Calu3 (cell line): Measurements from ENCODE around the gene AAK1. TPM values are rescaled to one million over a fixed set of nuclear protein-coding genes. Genes with fewer than 3 reads are reported as not detected.

Experiments used
- BruUV-seq: library from RNA; stranded (reverse); fragments of 400-500 nt; replicated peaks from 2 replicates; lab custom pipeline; 2021; lab: Mats Ljungman, UMichigan
- CTCF ChIA-PET: fragments of 300-600 bp; sonication (Branson Sonifier 250); formaldehyde crosslinking; loops from one replicate; lab custom pipeline; 2022; ENCODE audit warnings: antibody characterized with exemption; lab: Charles Lee
- DNase-seq: peaks from one replicate; pipeline ENCODE4 v3.0.0; 2022
- H3K27ac Mint-ChIP-seq: one replicate; pipeline ENCODE4 v1.8.0; 2022; ENCODE audit warnings: mixed read lengths; ENCODE audit not compliant: unreplicated experiment
- H3K27me3 Mint-ChIP-seq: one replicate; pipeline ENCODE4 v1.8.0; 2022; ENCODE audit warnings: mixed read lengths; ENCODE audit not compliant: unreplicated experiment
- H3K36me3 Mint-ChIP-seq: one replicate; pipeline ENCODE4 v1.8.0; 2022; ENCODE audit warnings: mild to moderate bottlenecking, moderate library complexity, mixed read lengths; ENCODE audit not compliant: insufficient read depth, unreplicated experiment
- H3K4me1 Mint-ChIP-seq: one replicate; pipeline ENCODE4 v1.8.0; 2022; ENCODE audit warnings: mild to moderate bottlenecking, low read depth, mixed read lengths; ENCODE audit not compliant: unreplicated experiment
- H3K4me3 Mint-ChIP-seq: one replicate; pipeline ENCODE4 v1.8.0; 2022; ENCODE audit warnings: mild to moderate bottlenecking, low read depth, moderate library complexity, mixed read lengths; ENCODE audit not compliant: unreplicated experiment
- H3K9me3 Mint-ChIP-seq: one replicate; pipeline ENCODE4 v1.8.0; 2022; ENCODE audit warnings: low read depth, mixed read lengths; ENCODE audit not compliant: unreplicated experiment
- intact Hi-C: fragments of 100-400 bp; cut with micrococcal nuclease; formaldehyde crosslinking; loops from one replicate; pipeline ENCODE4 v1.10.0; 2022; ENCODE audit not compliant: unreplicated experiment
- total RNA-seq: library from RNA; stranded (reverse); gene quantifications from 2 replicates; pipeline ENCODE4 v1.2.3, GENCODE V29; 2022
- TF ChIP-seq, protein P1 (sequence below): fragments of 200-600 bp; IDR thresholded peaks from one replicate; pipeline ENCODE4 v1.8.0; 2022; ENCODE audit warnings: antibody characterized with exemption; ENCODE audit not compliant: unreplicated experiment

AAK1 gene
- total RNA-seq, 1 experiment from 2014 or later, result 46.7 TPM

DNA sequence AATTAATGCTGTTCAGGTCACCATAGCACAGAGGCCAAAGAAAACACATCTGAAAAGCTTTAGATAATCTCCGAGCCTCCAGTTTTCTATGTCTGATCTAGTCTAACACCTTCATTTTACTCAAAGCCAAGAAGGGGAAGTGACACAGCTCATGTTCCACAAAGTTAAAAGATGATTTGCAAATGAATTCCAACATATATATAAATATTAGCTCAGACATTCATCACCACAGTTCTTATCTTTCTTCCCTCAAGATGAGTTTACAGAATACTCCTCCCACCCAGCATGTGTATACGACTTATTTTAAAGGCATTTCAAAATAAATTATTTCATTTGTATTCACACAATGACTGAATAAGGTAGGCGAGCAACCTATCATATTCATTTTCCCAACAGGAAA lies 82.4 kb downstream of the AAK1 start:
- CTCF ChIA-PET, result no interaction called here
- H3K4me3 Mint-ChIP-seq, result no peak overlapping the region
- no peak for DNase-seq
- no peaks in the 10 kb centered on the region for H3K36me3 Mint-ChIP-seq
- H3K9me3 Mint-ChIP-seq, result no peaks in the 10 kb centered on the region
- intact Hi-C loops, result no loop called here
- TF ChIP-seq, protein P1, sequence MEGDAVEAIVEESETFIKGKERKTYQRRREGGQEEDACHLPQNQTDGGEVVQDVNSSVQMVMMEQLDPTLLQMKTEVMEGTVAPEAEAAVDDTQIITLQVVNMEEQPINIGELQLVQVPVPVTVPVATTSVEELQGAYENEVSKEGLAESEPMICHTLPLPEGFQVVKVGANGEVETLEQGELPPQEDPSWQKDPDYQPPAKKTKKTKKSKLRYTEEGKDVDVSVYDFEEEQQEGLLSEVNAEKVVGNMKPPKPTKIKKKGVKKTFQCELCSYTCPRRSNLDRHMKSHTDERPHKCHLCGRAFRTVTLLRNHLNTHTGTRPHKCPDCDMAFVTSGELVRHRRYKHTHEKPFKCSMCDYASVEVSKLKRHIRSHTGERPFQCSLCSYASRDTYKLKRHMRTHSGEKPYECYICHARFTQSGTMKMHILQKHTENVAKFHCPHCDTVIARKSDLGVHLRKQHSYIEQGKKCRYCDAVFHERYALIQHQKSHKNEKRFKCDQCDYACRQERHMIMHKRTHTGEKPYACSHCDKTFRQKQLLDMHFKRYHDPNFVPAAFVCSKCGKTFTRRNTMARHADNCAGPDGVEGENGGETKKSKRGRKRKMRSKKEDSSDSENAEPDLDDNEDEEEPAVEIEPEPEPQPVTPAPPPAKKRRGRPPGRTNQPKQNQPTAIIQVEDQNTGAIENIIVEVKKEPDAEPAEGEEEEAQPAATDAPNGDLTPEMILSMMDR, result no peak
- BruUV-seq, result no TSS peak
- H3K4me1 Mint-ChIP-seq, result peaks cover 12% of the 10 kb centered on the region
- H3K27ac Mint-ChIP-seq, result no peak overlapping the region
- H3K27me3 Mint-ChIP-seq, result no peaks in the 10 kb centered on the region

DNA sequence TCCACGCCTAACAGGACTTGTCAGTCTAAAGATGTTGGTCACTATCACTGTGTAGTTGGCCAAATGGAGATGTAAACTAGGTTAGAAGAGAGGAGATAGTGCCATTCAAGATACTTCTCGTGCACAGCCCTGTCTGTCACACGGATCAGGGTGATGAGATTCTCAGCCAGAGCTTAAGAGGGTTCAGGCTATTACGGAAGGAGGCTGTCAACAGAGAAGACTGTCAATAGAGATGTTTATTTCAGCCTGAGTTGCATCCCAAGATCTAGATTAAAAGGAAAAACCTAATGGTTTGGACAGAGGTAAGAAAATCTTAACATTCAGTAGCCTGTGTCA lies 83.4 kb downstream of the AAK1 start:
- intact Hi-C loops, result no loop called here
- DNase-seq, result no peak
- Mint-ChIP-seq H3K36me3 (no peaks in the 10 kb centered on the region), H3K4me1 (peaks cover 12% of the 10 kb centered on the region), H3K4me3 (no peak overlapping the region), H3K27ac (no peak overlapping the region), H3K9me3 (no peaks in the 10 kb centered on the region), H3K27me3 (no peaks in the 10 kb centered on the region)
- BruUV-seq, result no TSS peak
- TF ChIP-seq, protein P1, result no peak
- CTCF ChIA-PET, result interaction anchor here (0.5 to 1.1 kb wide), 3 partner anchors 10 to 154 kb away, joined by 3 to 4 read pairs (median 3); partner anchors contain the start of gene AAK1

DNA sequence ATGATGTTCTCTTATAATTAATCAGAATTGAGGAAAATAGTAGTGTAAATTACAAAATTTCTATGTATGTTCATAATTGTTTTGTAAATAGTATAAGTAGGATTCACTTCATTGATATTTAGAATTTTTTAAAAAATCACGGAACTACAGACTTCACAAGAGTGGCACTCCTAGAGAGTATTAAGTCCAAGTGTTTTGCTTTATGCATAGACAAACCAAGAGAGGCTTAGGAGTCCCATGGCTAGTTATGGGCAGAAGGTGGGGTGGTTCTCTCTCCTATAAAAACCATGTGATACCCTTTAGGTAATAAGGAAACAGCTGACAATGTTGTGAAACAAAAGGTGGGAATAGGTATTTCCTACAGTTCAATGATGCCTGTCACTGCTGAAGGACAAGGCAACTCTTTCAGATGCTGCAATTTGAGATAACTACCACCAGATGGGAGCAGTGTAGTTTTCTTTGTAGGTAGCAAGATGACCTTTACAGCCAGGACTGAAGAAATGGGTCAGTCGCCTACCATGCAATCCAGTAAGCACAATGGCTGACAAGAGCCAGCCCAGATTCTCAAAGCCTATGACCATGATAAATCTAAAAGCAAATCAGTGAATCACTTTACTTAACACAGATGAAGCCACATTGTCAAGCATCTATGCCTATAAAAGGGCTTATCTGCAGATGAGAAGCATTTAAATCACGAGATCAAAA lies 83.9 kb downstream of the AAK1 start:
- H3K27ac Mint-ChIP-seq, result no peak overlapping the region
- no peaks in the 10 kb centered on the region for H3K27me3 Mint-ChIP-seq
- no peaks in the 10 kb centered on the region for H3K9me3 Mint-ChIP-seq
- H3K36me3 Mint-ChIP-seq, result no peaks in the 10 kb centered on the region
- TF ChIP-seq, protein P1, result peak; percentile 64
- no peak overlapping the region for H3K4me3 Mint-ChIP-seq
- intact Hi-C loops, result loop anchor here (1.0 kb wide), 1 partner anchor 155 kb away; no protein-coding TSS in a partner anchor
- DNase-seq, result peak; percentile 37
- no TSS peak for BruUV-seq
- H3K4me1 Mint-ChIP-seq, result peaks cover 12% of the 10 kb centered on the region
- CTCF ChIA-PET, result interaction anchor here (0.9 to 1.1 kb wide), 2 partner anchors 11 to 155 kb away, joined by 3 read pairs; no protein-coding TSS in a partner anchor

DNA sequence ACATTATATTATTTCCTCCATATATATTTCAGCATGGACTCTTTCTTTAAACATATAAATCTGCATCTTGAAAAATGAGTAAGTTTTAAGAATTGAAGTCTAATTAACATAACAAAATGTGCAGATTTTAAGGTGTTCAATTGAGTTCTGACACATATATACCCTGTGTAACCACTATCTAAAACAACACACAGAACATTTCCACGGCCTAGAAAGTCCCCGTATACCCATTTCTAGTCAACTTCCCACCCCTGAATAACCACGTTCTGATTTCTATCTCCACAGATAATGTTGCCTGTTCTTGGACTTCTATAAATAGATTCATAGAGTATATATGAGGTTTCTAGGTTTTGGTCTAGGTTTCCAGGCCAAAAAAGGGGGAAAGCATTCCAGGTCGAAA lies 87.5 kb downstream of the AAK1 start:
- no peaks in the 10 kb centered on the region for H3K9me3 Mint-ChIP-seq
- no peak overlapping the region for H3K4me3 Mint-ChIP-seq
- H3K4me1 Mint-ChIP-seq, result peaks cover 12% of the 10 kb centered on the region
- intact Hi-C loops, result no loop called here
- BruUV-seq, result no TSS peak
- TF ChIP-seq, protein P1, result no peak
- DNase-seq, result no peak
- H3K36me3 Mint-ChIP-seq, result no peaks in the 10 kb centered on the region
- no peak overlapping the region for H3K27ac Mint-ChIP-seq
- CTCF ChIA-PET, result no interaction called here
- H3K27me3 Mint-ChIP-seq, result no peaks in the 10 kb centered on the region
